GM23248 (cell line): ENCODE results near the gene SH3GL1. TPM values are rescaled to one million over a fixed set of nuclear protein-coding genes. Genes with fewer than 3 reads are reported as not detected.

Experiments used
- DNase-seq: peaks from one replicate; pipeline ENCODE4 v3.0.0-alpha.2; 2015
- H2AFZ ChIP-seq: fragments of 200-600 bp; sonication (generic); 2 replicates; pipeline ENCODE4 v1.6.1; 2016; ENCODE audit warnings: antibody characterized with exemption
- H3F3A ChIP-seq: fragments of 200-600 bp; sonication (generic); 2 replicates; pipeline ENCODE4 v1.6.1; 2016; ENCODE audit warnings: mild to moderate bottlenecking, antibody characterized with exemption, mixed run types; ENCODE audit not compliant: insufficient read depth
- H3K27ac ChIP-seq: fragments of 200-600 bp; sonication (generic); 2 replicates; pipeline ENCODE4 v1.5.1; 2016; ENCODE audit warnings: mild to moderate bottlenecking
- H3K27me3 ChIP-seq: fragments of 200-600 bp; sonication (generic); replicated peaks from 2 replicates; pipeline ENCODE4 v1.6.1; 2016; ENCODE audit warnings: mild to moderate bottlenecking; ENCODE audit not compliant: insufficient read depth
- H3K36me3 ChIP-seq: fragments of 200-600 bp; sonication (generic); 2 replicates; pipeline ENCODE4 v1.6.1; 2016; ENCODE audit warnings: low read depth, mild to moderate bottlenecking
- H3K4me1 ChIP-seq: fragments of 200-600 bp; sonication (generic); 2 replicates; pipeline ENCODE4 v1.6.1; 2016; ENCODE audit warnings: mild to moderate bottlenecking; ENCODE audit not compliant: insufficient read depth
- H3K4me2 ChIP-seq: fragments of 200-600 bp; sonication (generic); one replicate; pipeline ENCODE4 v1.6.1; 2016; ENCODE audit warnings: mild to moderate bottlenecking; ENCODE audit not compliant: unreplicated experiment
- H3K4me3 ChIP-seq: fragments of 200-600 bp; sonication (generic); 2 replicates; pipeline ENCODE4 v1.5.1; 2016; ENCODE audit warnings: mild to moderate bottlenecking
- H3K79me2 ChIP-seq: fragments of 200-600 bp; sonication (generic); 2 replicates; pipeline ENCODE4 v1.6.1; 2016; ENCODE audit warnings: mild to moderate bottlenecking; ENCODE audit not compliant: insufficient read depth
- H3K9ac ChIP-seq: fragments of 200-600 bp; sonication (generic); 2 replicates; pipeline ENCODE4 v1.6.1; 2016; ENCODE audit warnings: mild to moderate bottlenecking
- H3K9me2 ChIP-seq: fragments of 200-600 bp; sonication (generic); 2 replicates; pipeline ENCODE4 v1.6.1; 2016; ENCODE audit warnings: mixed run types, mild to moderate bottlenecking, moderate library complexity; ENCODE audit not compliant: insufficient read depth
- H3K9me3 ChIP-seq: fragments of 200-600 bp; sonication (generic); one replicate; pipeline ENCODE4 v1.6.1; 2017; ENCODE audit warnings: low read depth
- H4K20me1 ChIP-seq: fragments of 200-600 bp; sonication (generic); 2 replicates; pipeline ENCODE4 v1.6.0; 2016; ENCODE audit not compliant: insufficient read depth
- EZH2 ChIP-seq: fragments of 200-600 bp; sonication (generic); IDR thresholded peaks from 2 replicates; pipeline ENCODE4 v1.6.1; 2018; ENCODE audit warnings: antibody characterized with exemption, mild to moderate bottlenecking; ENCODE audit not compliant: insufficient read depth, poor library complexity, severe bottlenecking
- EZH2phosphoT487 ChIP-seq: fragments of 200-600 bp; sonication (generic); IDR thresholded peaks from 2 replicates; pipeline ENCODE4 v1.6.1; 2018; ENCODE audit warnings: antibody characterized with exemption, moderate library complexity, mild to moderate bottlenecking, low read depth; ENCODE audit not compliant: insufficient read depth
- WGBS, 2 experiments: methylation state at CpG; one replicate each; pipeline ENCODE4 v1.1.6; 2015 to 2017; ENCODE audit warnings: low lambda C conversion rate in 2 of 2, low coverage in 1 of 2; ENCODE audit errors: missing lambda C conversion rate in 2 of 2; 5-methylcytosine and 5-hydroxymethylcytosine counted together
- in situ Hi-C: fragments of 300-500 bp; cut with MboI; formaldehyde crosslinking; loops from 2 replicates; pipeline ENCODE4 v1.15.0; 2020
- polyA plus RNA-seq: library from polyadenylated mRNA; unstranded; fragments of >200 nt; fragmentation: Nextera tagmentation; extraction: Ambion mirVana; gene quantifications from 2 replicates; pipeline ENCODE4 v1.2.1, GENCODE V29; 2016
- total RNA-seq: library from RNA; depleted of rRNA; stranded (reverse); fragments of >200 nt; shearing (Covaris generic); gene quantifications from 2 replicates; pipeline ENCODE4 v1.2.3, GENCODE V29; 2014

Gene SH3GL1
- total and polyA plus RNA-seq, 2 experiments from 2014 or later = 141 to 151 TPM

- no peak overlapping the region for H3K4me3 ChIP-seq
- 93 to 97% methylated on average over 13 to 15 of the region's 16 CpGs for WGBS, 2 experiments
- TF ChIP-seq EZH2phosphoT487 (no peak), EZH2 (no peak)
- no peak overlapping the region for H2AFZ ChIP-seq
- no peak for DNase-seq
- peaks cover 23% of the 10 kb centered on the region for H3K4me1 ChIP-seq
- peaks cover 17% of the 10 kb centered on the region; the same call in 1 of the 2 replicates for H3K36me3 ChIP-seq
- H3F3A ChIP-seq = peaks cover 2% of the 10 kb centered on the region; the same call in 1 of the 2 replicates
- H3K4me2 ChIP-seq = no peak overlapping the region
- H3K9me2 ChIP-seq = no peaks in the 10 kb centered on the region
- H3K9ac ChIP-seq = no peak overlapping the region
- no peaks in the 10 kb centered on the region for H4K20me1 ChIP-seq
- peaks cover 78% of the 10 kb centered on the region for H3K79me2 ChIP-seq
- no peaks in the 10 kb centered on the region for H3K9me3 ChIP-seq
- in situ Hi-C loops = no loop called here
- H3K27ac ChIP-seq = no peak overlapping the region
- H3K27me3 ChIP-seq = no peaks in the 10 kb centered on the region
Measured at GRCh38 chr19:4365341-4365740, 35.0 kb downstream of the SH3GL1 start.

- H3K9me3 ChIP-seq = no peaks in the 10 kb centered on the region
- TF ChIP-seq EZH2 (no peak), EZH2phosphoT487 (no peak)
- H3K4me3 ChIP-seq = no peak overlapping the region
- in situ Hi-C loops = no loop called here
- H3K4me2 ChIP-seq = no peak overlapping the region
- H3K27ac ChIP-seq = no peak overlapping the region
- no peaks in the 10 kb centered on the region for H3K27me3 ChIP-seq
- H3K4me1 ChIP-seq = peaks cover 10% of the 10 kb centered on the region; the same call in 1 of the 2 replicates
- H2AFZ ChIP-seq = no peak overlapping the region
- DNase-seq = no peak
- no peaks in the 10 kb centered on the region for H4K20me1 ChIP-seq
- H3F3A ChIP-seq = 0 out of 2 replicates have a peak, but pooled peaks cover 5% of the 10 kb centered on the region
- H3K9ac ChIP-seq = no peak overlapping the region
- peaks cover 62% of the 10 kb centered on the region for H3K79me2 ChIP-seq
- WGBS, 2 experiments = 91 to 92% methylated on average over 22 to 26 of the region's 26 CpGs
- no peaks in the 10 kb centered on the region for H3K9me2 ChIP-seq
- H3K36me3 ChIP-seq = peaks cover 23% of the 10 kb centered on the region; the same call in 1 of the 2 replicates
Measured at GRCh38 chr19:4363571-4364304, 36.6 kb downstream of the SH3GL1 start.

- no peak overlapping the region for H3K27ac ChIP-seq
- in situ Hi-C loops = no loop called here
- no peaks in the 10 kb centered on the region for H3K9me3 ChIP-seq
- no peak overlapping the region for H3K4me3 ChIP-seq
- H4K20me1 ChIP-seq = no peaks in the 10 kb centered on the region
- H3K9ac ChIP-seq = no peak overlapping the region
- H3K27me3 ChIP-seq = no peaks in the 10 kb centered on the region
- DNase-seq = no peak
- peaks cover 54% of the 10 kb centered on the region for H3K79me2 ChIP-seq
- H3K9me2 ChIP-seq = no peaks in the 10 kb centered on the region
- H3K4me1 ChIP-seq = peaks cover 3% of the 10 kb centered on the region; the same call in 1 of the 2 replicates
- no peak overlapping the region for H2AFZ ChIP-seq
- H3K4me2 ChIP-seq = no peak overlapping the region
- 0 out of 2 replicates have a peak, but pooled peaks cover 5% of the 10 kb centered on the region for H3F3A ChIP-seq
- 81 to 84% methylated on average over 21 to 22 of the region's 22 CpGs for WGBS, 2 experiments
- TF ChIP-seq EZH2phosphoT487 (no peak), EZH2 (no peak)
- H3K36me3 ChIP-seq = peaks cover 24% of the 10 kb centered on the region; the same call in 1 of the 2 replicates
Measured at GRCh38 chr19:4362831-4363545, 37.4 kb downstream of the SH3GL1 start.

- no peak overlapping the region for H3K9ac ChIP-seq
- H3K36me3 ChIP-seq = peaks cover 24% of the 10 kb centered on the region; the same call in 1 of the 2 replicates
- peaks cover 47% of the 10 kb centered on the region for H3K79me2 ChIP-seq
- no peak overlapping the region for H2AFZ ChIP-seq
- H3K9me2 ChIP-seq = no peaks in the 10 kb centered on the region
- no peaks in the 10 kb centered on the region for H3K9me3 ChIP-seq
- WGBS, 2 experiments = 87 to 90% methylated on average over 29 to 32 of the region's 32 CpGs
- no peaks in the 10 kb centered on the region for H3K27me3 ChIP-seq
- H3F3A ChIP-seq = 0 out of 2 replicates have a peak, but pooled peaks cover 5% of the 10 kb centered on the region
- TF ChIP-seq EZH2 (no peak), EZH2phosphoT487 (no peak)
- no peak for DNase-seq
- H3K27ac ChIP-seq = no peak overlapping the region
- in situ Hi-C loops = no loop called here
- no peak overlapping the region for H3K4me3 ChIP-seq
- no peak overlapping the region for H3K4me2 ChIP-seq
- H4K20me1 ChIP-seq = no peaks in the 10 kb centered on the region
- no peaks in the 10 kb centered on the region for H3K4me1 ChIP-seq
Measured at GRCh38 chr19:4362101-4362828, 38.1 kb downstream of the SH3GL1 start.
